Fibroblast of pulmonary artery (primary cell): ENCODE measurements around the gene GPR31.

Experiments
- DNase-seq: peaks from one replicate; pipeline ENCODE4 v3.0.0-alpha.2; 2010; ENCODE audit warnings: low read depth
- H3K4me3 ChIP-seq: replicated peaks from 2 replicates; pipeline ENCODE4 v1.5.1; 2011; ENCODE audit warnings: low read depth, mild to moderate bottlenecking, control low read depth, low read length, moderate library complexity
- TF ChIP-seq, protein P1 (sequence below): IDR thresholded peaks from 2 replicates; pipeline ENCODE4 v1.5.1; 2011; ENCODE audit warnings: mild to moderate bottlenecking, control low read depth, low read length, inconsistent platforms; ENCODE audit errors: missing control alignments

Gene GPR31

DNA sequence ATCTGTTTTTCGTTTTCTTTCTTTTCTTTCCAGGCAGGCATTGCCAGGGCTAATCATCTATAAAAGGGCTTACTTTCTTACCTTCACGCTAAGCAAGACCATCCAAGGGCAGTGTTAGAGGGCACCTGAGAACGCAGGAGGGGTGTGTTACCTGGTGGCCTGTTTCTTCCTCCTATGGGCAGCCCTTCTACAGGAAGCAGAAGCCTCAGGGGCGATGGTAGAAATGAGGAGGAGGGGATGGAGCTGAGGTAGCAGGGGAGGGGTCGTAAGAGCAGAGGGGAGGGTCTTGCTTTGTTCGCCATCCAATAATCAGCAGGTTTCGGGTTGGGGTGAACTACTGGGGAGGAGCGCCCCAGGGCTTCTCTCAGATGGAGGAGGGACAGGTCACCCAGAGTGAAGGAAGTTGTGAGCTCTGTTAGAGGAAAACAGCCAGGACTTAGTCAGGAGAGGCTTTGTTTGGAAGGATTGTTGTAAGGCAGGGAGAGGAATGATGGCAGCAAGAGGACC lies 36.4 kb downstream of the GPR31 start:
- no peak overlapping the region for H3K4me3 ChIP-seq
- no peak for DNase-seq
- TF ChIP-seq, protein P1, sequence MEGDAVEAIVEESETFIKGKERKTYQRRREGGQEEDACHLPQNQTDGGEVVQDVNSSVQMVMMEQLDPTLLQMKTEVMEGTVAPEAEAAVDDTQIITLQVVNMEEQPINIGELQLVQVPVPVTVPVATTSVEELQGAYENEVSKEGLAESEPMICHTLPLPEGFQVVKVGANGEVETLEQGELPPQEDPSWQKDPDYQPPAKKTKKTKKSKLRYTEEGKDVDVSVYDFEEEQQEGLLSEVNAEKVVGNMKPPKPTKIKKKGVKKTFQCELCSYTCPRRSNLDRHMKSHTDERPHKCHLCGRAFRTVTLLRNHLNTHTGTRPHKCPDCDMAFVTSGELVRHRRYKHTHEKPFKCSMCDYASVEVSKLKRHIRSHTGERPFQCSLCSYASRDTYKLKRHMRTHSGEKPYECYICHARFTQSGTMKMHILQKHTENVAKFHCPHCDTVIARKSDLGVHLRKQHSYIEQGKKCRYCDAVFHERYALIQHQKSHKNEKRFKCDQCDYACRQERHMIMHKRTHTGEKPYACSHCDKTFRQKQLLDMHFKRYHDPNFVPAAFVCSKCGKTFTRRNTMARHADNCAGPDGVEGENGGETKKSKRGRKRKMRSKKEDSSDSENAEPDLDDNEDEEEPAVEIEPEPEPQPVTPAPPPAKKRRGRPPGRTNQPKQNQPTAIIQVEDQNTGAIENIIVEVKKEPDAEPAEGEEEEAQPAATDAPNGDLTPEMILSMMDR, result no peak

- no peak overlapping the region for H3K4me3 ChIP-seq
- TF ChIP-seq, protein P1, result no peak
- DNase-seq, result no peak
Measured at GRCh38 chr6:167120583-167120903, 37.2 kb downstream of the GPR31 start.

DNA sequence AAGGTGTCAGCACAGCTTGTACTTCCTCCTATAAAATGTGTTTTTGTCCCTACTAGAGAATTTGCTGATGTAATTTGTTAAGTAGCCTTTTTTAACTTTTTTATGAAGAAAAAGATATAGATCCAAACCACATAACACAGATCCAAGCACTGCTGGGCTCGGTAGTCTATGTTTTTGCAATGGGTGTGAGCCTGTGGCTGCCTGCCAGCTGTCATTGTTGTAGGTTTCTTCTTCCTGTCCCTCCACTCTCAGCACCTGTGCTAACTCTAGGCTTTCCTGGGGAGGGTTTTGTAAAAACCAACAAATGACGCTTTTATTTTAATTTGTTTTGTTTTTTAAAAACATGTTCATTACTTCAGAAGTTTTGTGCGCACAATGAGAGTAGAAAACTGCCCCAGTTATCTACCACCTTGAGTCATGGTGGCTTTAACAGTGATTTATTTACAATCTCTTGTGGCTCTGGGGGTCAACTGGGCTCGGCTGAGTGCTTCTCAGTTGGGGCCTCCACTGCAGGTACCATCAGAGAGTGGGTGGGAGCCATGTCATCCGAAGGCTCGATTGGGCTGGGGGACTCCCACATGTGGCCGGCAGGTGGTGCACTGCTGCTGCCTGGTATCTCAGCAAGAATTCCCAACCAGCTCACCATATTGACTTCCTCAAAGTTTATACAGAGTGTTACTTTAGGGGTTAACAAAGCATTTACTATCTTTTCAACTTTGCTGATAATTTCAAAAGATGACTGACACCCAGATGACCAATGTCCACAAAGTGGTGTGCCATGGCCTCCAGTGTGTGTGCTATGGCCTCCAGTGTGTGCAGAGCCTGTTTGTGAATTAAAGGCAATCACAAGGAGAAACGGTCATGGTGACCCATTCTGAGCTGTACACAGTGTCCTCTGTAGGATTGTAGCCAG lies 37.9 kb downstream of the GPR31 start:
- DNase-seq, result no peak
- no peak overlapping the region for H3K4me3 ChIP-seq
- TF ChIP-seq, protein P1, result no peak

DNA sequence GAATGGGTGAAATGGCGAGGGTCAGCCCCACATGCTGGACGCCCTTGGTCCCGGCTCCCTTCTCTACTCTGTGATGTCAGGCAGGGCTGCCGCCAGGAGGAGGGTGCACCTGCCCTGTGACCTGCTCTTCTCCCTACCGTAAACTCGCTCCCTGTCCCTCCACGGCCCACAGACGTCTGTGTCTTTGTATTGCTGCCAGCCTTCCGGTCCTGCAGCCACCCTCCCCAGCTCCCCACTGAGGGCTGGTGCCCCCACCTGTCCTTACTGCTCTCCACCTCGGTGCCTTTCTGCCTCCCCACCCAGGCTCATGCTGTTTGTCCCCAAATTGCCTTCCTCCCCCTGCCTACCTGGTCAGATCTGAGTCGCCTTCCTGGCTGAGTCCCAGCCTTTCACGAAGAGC lies 38.9 kb downstream of the GPR31 start:
- DNase-seq, result no peak
- H3K4me3 ChIP-seq, result no peak overlapping the region
- TF ChIP-seq, protein P1, result no peak

DNA sequence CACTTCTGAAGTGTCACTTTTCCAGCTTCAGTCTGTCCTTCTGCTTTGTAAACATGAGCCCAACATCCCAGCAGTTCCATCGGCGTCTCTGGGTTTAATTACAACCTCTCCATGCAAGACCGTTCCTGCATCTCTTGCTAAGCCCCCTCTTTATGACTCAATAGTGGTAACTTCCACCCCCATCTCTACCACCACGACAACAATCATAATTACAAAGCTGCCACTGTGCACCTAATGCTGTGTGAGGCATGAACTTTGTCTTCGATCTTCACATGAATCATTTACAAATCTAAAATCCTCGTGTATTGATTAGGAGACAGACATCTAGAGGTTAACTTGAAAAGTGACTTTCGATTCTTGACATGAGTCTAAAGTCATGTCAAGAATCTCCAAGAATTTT lies 39.8 kb downstream of the GPR31 start:
- H3K4me3 ChIP-seq, result no peak overlapping the region
- no peak for DNase-seq
- TF ChIP-seq, protein P1, result no peak

DNA sequence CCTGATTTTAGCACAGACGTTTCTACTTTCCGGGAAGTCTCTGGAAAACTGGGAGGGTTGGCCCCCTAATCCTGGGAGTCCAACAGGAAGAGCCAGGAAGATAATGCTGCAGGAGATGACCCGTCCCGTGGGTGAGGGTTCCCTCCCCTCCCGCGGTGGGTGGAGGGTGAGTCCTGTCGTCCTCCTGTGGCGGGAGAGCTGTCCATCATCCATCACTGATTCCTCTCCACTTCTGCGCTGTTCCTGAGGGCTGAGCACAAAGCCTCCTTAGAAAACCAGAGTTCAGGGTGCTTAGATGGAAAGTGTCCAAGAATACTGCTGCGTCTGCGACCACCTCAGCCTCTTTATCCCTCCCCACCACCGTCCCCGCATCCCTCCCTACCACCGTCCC lies 40.9 kb downstream of the GPR31 start:
- H3K4me3 ChIP-seq, result no peak overlapping the region
- no peak for DNase-seq
- TF ChIP-seq, protein P1, result no peak
